Amniotic epithelial cell (primary cell): ENCODE results near the gene TREH.
A peak's percentile ranks its signal among the peaks of the same experiment; 100 is the strongest.

Experiments
- DNase-seq: peaks from one replicate; pipeline ENCODE4 v3.0.0-alpha.2; 2010; ENCODE audit warnings: low read depth

Gene TREH

GRCh38 chr11:118610773-118611432 is 68.5 kb downstream of the TREH start:
- peak; percentile 36 for DNase-seq

GRCh38 chr11:118610225-118610772 is 69.2 kb downstream of the TREH start:
- DNase-seq, result no peak

GRCh38 chr11:118609380-118610224 is 69.8 kb downstream of the TREH start:
- no peak for DNase-seq

GRCh38 chr11:118608360-118609227 is 70.9 kb downstream of the TREH start:
- peak; percentile 59 for DNase-seq

GRCh38 chr11:118607401-118608359 is 71.8 kb downstream of the TREH start, which contains the start of gene PHLDB1:
Gene PHLDB1, plus strand, starts transcription at chr11:118607615. Its CDS starts 6,222 bp downstream, at chr11:118613837.
- peak; percentile 47 for DNase-seq
